IMR-90 (cell line): Measurements from ENCODE around the gene HMCN1. TPM values are rescaled to one million over a fixed set of nuclear protein-coding genes. Genes with fewer than 3 reads are reported as not detected.

Experiments used
- ATAC-seq: fragments of 200-7000 bp; cut with Tn5 transposase; 2 replicates; pipeline ENCODE4 v1.9.1; 2020; ENCODE audit warnings: low read depth, mild to moderate bottlenecking, moderate library complexity
- BruUV-seq: library from RNA; stranded (reverse); fragments of 400-500 nt; replicated peaks from 2 replicates; lab custom pipeline; 2021; lab: Mats Ljungman, UMichigan
- CTCF ChIA-PET: fragments of 300-600 bp; formaldehyde crosslinking; extraction: SDS; loops from one replicate; lab custom pipeline; 2021; ENCODE audit warnings: antibody characterized with exemption; lab: Yijun Ruan, JAX
- POLR2A ChIA-PET: fragments of 300-600 bp; sonication (Branson Sonifier 250); formaldehyde crosslinking; loops from one replicate; lab custom pipeline; 2022; ENCODE audit warnings: antibody characterized with exemption; ENCODE audit not compliant: unreplicated experiment; lab: Charles Lee
- DNase-seq: peaks from one replicate; pipeline ENCODE4 v3.0.0; 2013
- H2AFZ ChIP-seq: replicated peaks from 2 replicates; pipeline ENCODE3; 2013; ENCODE audit warnings: low read length, mild to moderate bottlenecking; ENCODE audit not compliant: poor library complexity
- H2AK5ac ChIP-seq: 2 replicates; pipeline ENCODE4 v1.6.1; 2013; ENCODE audit warnings: low read depth, low read length, inconsistent platforms
- H2AK9ac ChIP-seq: replicated peaks from 2 replicates; pipeline ENCODE3; 2013; ENCODE audit warnings: mild to moderate bottlenecking, low read depth, low read length, moderate library complexity; ENCODE audit not compliant: poor library complexity
- H2BK120ac ChIP-seq: 2 replicates; pipeline ENCODE4 v1.6.1; 2013; ENCODE audit warnings: low read depth, low read length, inconsistent platforms
- H2BK15ac ChIP-seq: 3 replicates; pipeline ENCODE4 v1.6.1; 2013; ENCODE audit warnings: low read depth, low read length, inconsistent platforms
- H2BK20ac ChIP-seq: 2 replicates; pipeline ENCODE4 v1.6.1; 2013; ENCODE audit warnings: low read depth, mild to moderate bottlenecking, inconsistent platforms, low read length, moderate library complexity
- H2BK5ac ChIP-seq: 2 replicates; pipeline ENCODE4 v1.6.1; 2013; ENCODE audit warnings: mild to moderate bottlenecking, low read depth, low read length, inconsistent platforms; ENCODE audit not compliant: poor library complexity, severe bottlenecking
- H3K14ac ChIP-seq: replicated peaks from 2 replicates; pipeline ENCODE4 v1.6.1; 2013; ENCODE audit warnings: low read depth, low read length, inconsistent platforms
- H3K18ac ChIP-seq: 2 replicates; pipeline ENCODE4 v1.6.1; 2013; ENCODE audit warnings: low read depth, low read length, control low read depth
- H3K23ac ChIP-seq: 2 replicates; pipeline ENCODE4 v1.6.1; 2013; ENCODE audit warnings: low read depth, low read length, inconsistent platforms
- H3K27ac ChIP-seq: 2 replicates; pipeline ENCODE4 v1.5.1; 2013; ENCODE audit warnings: mild to moderate bottlenecking, control low read depth, low read length; ENCODE audit not compliant: insufficient read depth
- H3K27me3 ChIP-seq: 2 replicates; pipeline ENCODE4 v1.6.1; 2013; ENCODE audit warnings: low read length; ENCODE audit not compliant: control insufficient read depth, insufficient read depth
- H3K36me3 ChIP-seq: 2 replicates; pipeline ENCODE4 v1.6.1; 2013; ENCODE audit warnings: low read length, mixed read lengths; ENCODE audit not compliant: control insufficient read depth, insufficient read depth
- H3K4ac ChIP-seq: 2 replicates; pipeline ENCODE4 v1.6.1; 2013; ENCODE audit warnings: low read depth, low read length, inconsistent platforms
- H3K4me1 ChIP-seq: 2 replicates; pipeline ENCODE4 v1.6.1; 2013; ENCODE audit warnings: low read length, mixed read lengths; ENCODE audit not compliant: control insufficient read depth, insufficient read depth
- H3K4me2 ChIP-seq: 2 replicates; pipeline ENCODE4 v1.6.1; 2013; ENCODE audit warnings: low read depth, mild to moderate bottlenecking, control low read depth, low read length, moderate library complexity
- H3K4me3 ChIP-seq: 2 replicates; pipeline ENCODE4 v1.5.1; 2013; ENCODE audit warnings: low read depth, mild to moderate bottlenecking, control low read depth, low read length, moderate library complexity; ENCODE audit not compliant: insufficient read depth
- H3K56ac ChIP-seq: 2 replicates; pipeline ENCODE4 v1.6.1; 2013; ENCODE audit warnings: low read length, inconsistent platforms; ENCODE audit not compliant: insufficient read depth; ENCODE audit errors: extremely low read depth
- H3K79me1 ChIP-seq, 2 experiments: 2 replicates each; pipeline ENCODE4 v1.6.1; 2013; ENCODE audit warnings: low read length in 2 of 2, inconsistent platforms in 1 of 2, low read depth in 1 of 2
- H3K9ac ChIP-seq: 2 replicates; pipeline ENCODE4 v1.6.1; 2013; ENCODE audit warnings: low read depth, low read length, control low read depth
- H3K9me1 ChIP-seq: 2 replicates; pipeline ENCODE4 v1.6.1; 2013; ENCODE audit warnings: low read length, inconsistent platforms; ENCODE audit not compliant: insufficient read depth
- H3K9me3 ChIP-seq: 2 replicates; pipeline ENCODE4 v1.6.1; 2013; ENCODE audit warnings: low read length; ENCODE audit not compliant: control insufficient read depth, insufficient read depth
- H4K20me1 ChIP-seq: 2 replicates; pipeline ENCODE4 v1.6.1; 2013; ENCODE audit warnings: low read length, inconsistent platforms; ENCODE audit not compliant: insufficient read depth
- H4K5ac ChIP-seq: 2 replicates; pipeline ENCODE4 v1.6.1; 2013; ENCODE audit warnings: mild to moderate bottlenecking, low read depth, low read length, control low read depth
- H4K8ac ChIP-seq, 2 experiments: 2 replicates each; pipeline ENCODE4 v1.6.1; 2013; ENCODE audit warnings: low read depth in 2 of 2, low read length in 2 of 2, control low read depth in 1 of 2, inconsistent platforms in 1 of 2
- H4K91ac ChIP-seq: 2 replicates; pipeline ENCODE4 v1.6.1; 2013; ENCODE audit warnings: low read depth, low read length, inconsistent platforms; ENCODE audit not compliant: insufficient read depth
- BHLHE40 ChIP-seq: fragments of 150-350 bp; IDR thresholded peaks from 2 replicates; pipeline ENCODE4 v1.6.1; 2016; ENCODE audit warnings: mild to moderate bottlenecking, low read depth, low read length
- CEBPB ChIP-seq: IDR thresholded peaks from 2 replicates; pipeline ENCODE4 v1.6.1; 2012; ENCODE audit warnings: low read depth, low read length, improper control_type of control experiment
- RAD21 ChIP-seq: IDR thresholded peaks from 2 replicates; pipeline ENCODE4 v1.6.1; 2012; ENCODE audit warnings: low read length, improper control_type of control experiment
- RCOR1 ChIP-seq: IDR thresholded peaks from 2 replicates; pipeline ENCODE4 v1.6.1; 2012; ENCODE audit warnings: mild to moderate bottlenecking, low read length, improper control_type of control experiment; ENCODE audit not compliant: insufficient replicate concordance
- WGBS, 2 experiments: methylation state at CpG; one replicate each; pipeline versions ENCODE4 v1.1.5 to v1.1.7; 2013; ENCODE audit warnings: missing lambda C conversion rate in 2 of 2; ENCODE audit not compliant: insufficient read length in 1 of 2; ENCODE audit errors: extremely low coverage in 2 of 2; 5-methylcytosine and 5-hydroxymethylcytosine counted together
- dilution Hi-C: fragments of 300-500 bp; cut with HindIII; formaldehyde crosslinking; loops from one replicate; pipeline ENCODE4 v1.14.3; 2018; ENCODE audit warnings: low sequenced_read_pairs; ENCODE audit not compliant: unreplicated experiment
- in situ Hi-C: fragments of 300-500 bp; cut with MboI; formaldehyde crosslinking; loops from 3 replicates; pipeline ENCODE4 v1.14.3; 2019; ENCODE audit warnings: low sequenced_read_pairs, inconsistent platforms, mixed read lengths
- intact Hi-C: fragments of 100-400 bp; cut with micrococcal nuclease; formaldehyde crosslinking; loops from 2 replicates; pipeline ENCODE4 v1.10.0; 2022
- polyA plus RNA-seq, 3 experiments: library from polyadenylated mRNA; depleted of rRNA; stranded (reverse); fragments of >200 nt; gene quantifications; 2 replicates each; pipeline ENCODE4 v1.2.3, GENCODE V29; 2012; ENCODE audit warnings: low replicate concordance in 1 of 3
- total RNA-seq: library from RNA; depleted of rRNA; stranded (reverse); fragments of >200 nt; gene quantifications from 2 replicates; pipeline ENCODE4 v1.2.3, GENCODE V29; 2012

The HMCN1 gene
- total and polyA plus RNA-seq, 2 of the 4 experiments (the other 2 are of a cell fraction): 6.1 to 11.7 TPM

DNA sequence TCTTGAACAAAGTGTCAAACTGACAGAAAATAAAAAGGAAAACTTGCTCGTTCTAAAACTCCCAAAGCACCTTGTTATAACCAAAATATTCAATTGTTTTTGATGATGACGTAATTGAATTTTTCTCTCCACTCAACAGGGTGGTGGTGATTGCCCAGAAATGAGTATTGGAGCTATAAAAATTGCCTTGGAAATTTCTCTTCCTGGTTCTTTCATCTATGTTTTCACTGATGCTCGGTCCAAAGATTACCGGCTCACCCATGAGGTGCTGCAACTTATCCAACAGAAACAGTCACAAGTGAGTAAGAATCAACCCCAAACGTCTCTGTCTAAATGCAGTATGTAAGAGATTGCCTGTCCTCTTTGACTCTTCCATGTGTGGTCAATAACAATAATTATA is 130.1 kb downstream of the HMCN1 start:
- Histone ChIP-seq H2AK9ac (no peak overlapping the region), H3K23ac (no peak overlapping the region), H2BK15ac (peak overlapping the region; percentile 67; the same call in 1 of the 3 replicates), H4K5ac (peak overlapping the region; percentile 39; the same call in 1 of the 2 replicates), H3K4me1 (peaks cover 4% of the 10 kb centered on the region; the same call in 1 of the 2 replicates), H3K4ac (peak overlapping the region; percentile 54; the same call in 1 of the 2 replicates), H2AFZ (no peak overlapping the region), H3K4me3 (no peak overlapping the region), H3K4me2 (no peak overlapping the region), H2BK5ac (peak overlapping the region; percentile 53), H3K14ac (0 out of 2 replicates have a peak overlapping the region, but pooled peaks have one; percentile 10), H2BK20ac (peak overlapping the region; percentile 31; the same call in 1 of the 2 replicates), H3K27me3 (no peaks in the 10 kb centered on the region), H4K20me1 (no peaks in the 10 kb centered on the region), H3K27ac (no peak overlapping the region), H3K18ac (no peak overlapping the region; the same call in 1 of the 2 replicates), H4K91ac (no peak overlapping the region), H2BK120ac (peak overlapping the region; percentile 35; the same call in 1 of the 2 replicates), H4K8ac (peak overlapping the region in 1 of 2 experiments; percentile 50; a peak in 1 of 4 replicates), H2AK5ac (no peak overlapping the region; the same call in 1 of the 2 replicates), H3K9ac (no peak overlapping the region), H3K56ac (no peak overlapping the region), H3K79me1 (no peaks in the 10 kb centered on the region), H3K9me3 (no peaks in the 10 kb centered on the region), H3K36me3 (no peaks in the 10 kb centered on the region), H3K9me1 (no peaks in the 10 kb centered on the region)
- in situ Hi-C loops: no loop called here
- ATAC-seq: peak; percentile 24; the same call in 1 of the 2 replicates
- CTCF ChIA-PET: no interaction called here
- no peak for DNase-seq
- TF ChIP-seq CEBPB (no peak), RAD21 (no peak), BHLHE40 (no peak), RCOR1 (no peak)
- intact Hi-C loops: no loop called here
- WGBS, 2 experiments: no CpG with 5 or more reads among the region's 5 CpGs
- no TSS peak for BruUV-seq
- dilution Hi-C loops: no loop called here
- POLR2A ChIA-PET: interaction anchor here (0.6 kb wide), 1 partner anchor 456 kb away, joined by 3 read pairs; no protein-coding TSS in a partner anchor
